ENCODE measurements around the gene TMEM181.

DNA sequence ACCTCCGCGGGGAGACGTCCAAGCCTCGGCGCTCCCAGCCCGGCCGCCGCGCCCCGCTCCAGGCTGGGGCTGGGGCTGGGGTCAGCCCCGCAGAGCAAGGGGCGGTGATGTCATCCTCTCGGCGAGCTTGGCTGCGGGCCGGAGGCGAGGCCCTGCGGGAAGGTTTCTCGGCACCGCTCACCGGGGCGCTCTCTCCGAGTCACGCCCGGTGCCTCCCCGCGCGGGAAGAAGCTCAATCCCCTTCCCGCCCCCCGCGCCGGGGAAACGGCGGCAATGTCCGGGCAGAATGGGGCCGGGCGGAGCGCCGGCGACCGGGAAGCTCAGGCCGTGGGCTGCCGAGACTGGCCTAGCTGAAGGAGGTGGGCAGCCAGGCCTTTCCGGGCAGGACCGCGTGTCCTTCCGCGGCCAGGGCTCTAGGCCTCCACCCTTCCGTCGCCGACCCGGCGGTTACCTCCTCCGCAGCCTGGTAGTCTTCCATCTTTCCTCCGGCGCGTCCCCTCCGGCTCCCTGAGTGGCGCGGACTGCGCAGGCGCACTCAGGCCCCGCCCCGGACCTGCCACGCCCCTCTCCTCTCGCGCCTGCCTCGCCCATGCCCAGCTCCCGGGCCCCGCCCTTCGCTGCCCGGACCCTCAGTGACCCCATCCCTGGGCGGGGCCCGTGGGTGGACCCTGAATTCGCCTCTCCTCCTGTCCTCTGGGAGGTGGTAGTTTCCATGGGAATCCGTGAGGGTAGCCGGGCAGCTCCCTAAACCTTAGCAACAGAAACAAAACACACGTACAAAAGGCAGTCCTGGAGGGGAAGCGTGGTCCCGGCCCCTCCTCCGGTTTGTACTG is 84.6 kb downstream of the TMEM181 start, which contains the start of gene DYNLT1:
- TF ChIP-seq, protein P1, sequence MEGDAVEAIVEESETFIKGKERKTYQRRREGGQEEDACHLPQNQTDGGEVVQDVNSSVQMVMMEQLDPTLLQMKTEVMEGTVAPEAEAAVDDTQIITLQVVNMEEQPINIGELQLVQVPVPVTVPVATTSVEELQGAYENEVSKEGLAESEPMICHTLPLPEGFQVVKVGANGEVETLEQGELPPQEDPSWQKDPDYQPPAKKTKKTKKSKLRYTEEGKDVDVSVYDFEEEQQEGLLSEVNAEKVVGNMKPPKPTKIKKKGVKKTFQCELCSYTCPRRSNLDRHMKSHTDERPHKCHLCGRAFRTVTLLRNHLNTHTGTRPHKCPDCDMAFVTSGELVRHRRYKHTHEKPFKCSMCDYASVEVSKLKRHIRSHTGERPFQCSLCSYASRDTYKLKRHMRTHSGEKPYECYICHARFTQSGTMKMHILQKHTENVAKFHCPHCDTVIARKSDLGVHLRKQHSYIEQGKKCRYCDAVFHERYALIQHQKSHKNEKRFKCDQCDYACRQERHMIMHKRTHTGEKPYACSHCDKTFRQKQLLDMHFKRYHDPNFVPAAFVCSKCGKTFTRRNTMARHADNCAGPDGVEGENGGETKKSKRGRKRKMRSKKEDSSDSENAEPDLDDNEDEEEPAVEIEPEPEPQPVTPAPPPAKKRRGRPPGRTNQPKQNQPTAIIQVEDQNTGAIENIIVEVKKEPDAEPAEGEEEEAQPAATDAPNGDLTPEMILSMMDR (IDR thresholded peaks at IDR 0.05) = no peak
- no peak for TF ChIP-seq EZH2phosphoT487 (IDR thresholded peaks at IDR 0.05)
